Activated naive CD8-positive, alpha-beta T cell treated with anti-CD3 and anti-CD28 coated beads, Interleukin-2, amount 50 U/mL, for 16 hours (primary cell): ENCODE results near the gene CAMTA1.

Source experiments
- DNase-seq: peaks from one replicate; pipeline ENCODE4 v3.0.0-alpha.2; 2020; ENCODE audit warnings: low read depth, low spot score

The CAMTA1 gene

GRCh38 chr1:7076117-7076516, 290.9 kb downstream of the CAMTA1 start:
- no peak for DNase-seq

GRCh38 chr1:7076572-7076971, 291.3 kb downstream of the CAMTA1 start:
- no peak for DNase-seq

- no peak for DNase-seq
Measured at GRCh38 chr1:7077136-7077535, 291.9 kb downstream of the CAMTA1 start.

- no peak for DNase-seq
Measured at GRCh38 chr1:7077970-7078369, 292.7 kb downstream of the CAMTA1 start.

GRCh38 chr1:7079637-7080036, 294.4 kb downstream of the CAMTA1 start:
- no peak for DNase-seq

GRCh38 chr1:7084232-7084894, 299.1 kb downstream of the CAMTA1 start:
- no peak for DNase-seq

- DNase-seq, result no peak
Measured at GRCh38 chr1:7085521-7085920, 300.3 kb downstream of the CAMTA1 start.

- DNase-seq, result no peak
Measured at GRCh38 chr1:7086106-7086505, 300.9 kb downstream of the CAMTA1 start.

- no peak for DNase-seq
Measured at GRCh38 chr1:7087888-7088287, 302.6 kb downstream of the CAMTA1 start.

GRCh38 chr1:7089497-7089896, 304.2 kb downstream of the CAMTA1 start:
- no peak for DNase-seq

- DNase-seq, result no peak
Measured at GRCh38 chr1:7093297-7093696, 308.0 kb downstream of the CAMTA1 start.

GRCh38 chr1:7094086-7094485, 308.8 kb downstream of the CAMTA1 start:
- no peak for DNase-seq

- DNase-seq, result no peak
Measured at GRCh38 chr1:7094509-7094908, 309.3 kb downstream of the CAMTA1 start.

- DNase-seq, result no peak
Measured at GRCh38 chr1:7095343-7095964, 310.2 kb downstream of the CAMTA1 start.

- no peak for DNase-seq
Measured at GRCh38 chr1:7097938-7098592, 312.8 kb downstream of the CAMTA1 start.

GRCh38 chr1:7098641-7099040, 313.4 kb downstream of the CAMTA1 start:
- DNase-seq, result no peak

- no peak for DNase-seq
Measured at GRCh38 chr1:7100479-7100878, 315.2 kb downstream of the CAMTA1 start.

GRCh38 chr1:7101187-7101586, 315.9 kb downstream of the CAMTA1 start:
- DNase-seq, result no peak

GRCh38 chr1:7103361-7103782, 318.1 kb downstream of the CAMTA1 start:
- no peak for DNase-seq

GRCh38 chr1:7103874-7104273, 318.6 kb downstream of the CAMTA1 start:
- DNase-seq, result no peak

GRCh38 chr1:7104339-7104738, 319.1 kb downstream of the CAMTA1 start:
- DNase-seq, result no peak

- no peak for DNase-seq
Measured at GRCh38 chr1:7105269-7105668, 320.0 kb downstream of the CAMTA1 start.
